Endothelial cell of umbilical vein (primary cell): ENCODE data around the gene CCDC184. TPM values are rescaled to one million over a fixed set of nuclear protein-coding genes. Genes with fewer than 3 reads are reported as not detected.
"Not testable (repeated sequence)": the region's sequence is repeated elsewhere in the genome, so short reads cannot be mapped to it uniquely, and the experiment has no call there.

Source experiments
- BruUV-seq: library from RNA; stranded (reverse); fragments of 400-500 nt; replicated peaks from 2 replicates; lab custom pipeline; 2021; lab: Mats Ljungman, UMichigan
- CTCF ChIA-PET: fragments of 300-600, 350-600 bp; sonication (Branson Sonifier 250); formaldehyde crosslinking; loops from one replicate; lab custom pipeline; 2021; ENCODE audit warnings: antibody characterized with exemption, inconsistent platforms; lab: Charles Lee
- POLR2A ChIA-PET: fragments of 300-600, 350-600 bp; sonication (Branson Sonifier 250); formaldehyde crosslinking; loops from one replicate; lab custom pipeline; 2021; ENCODE audit warnings: antibody characterized with exemption, inconsistent platforms; lab: Charles Lee
- DNase-seq: peaks from one replicate; pipeline ENCODE4 v3.0.0-alpha.2; 2011; ENCODE audit warnings: low read depth, low spot score
- FAIRE-seq: peaks from 2 replicates; lab custom pipeline; 2011; peaks lifted over from hg19 to GRCh38; lab: Jason Lieb, UNC
- H2AFZ ChIP-seq: 2 replicates; pipeline ENCODE4 v1.6.0; 2012; ENCODE audit warnings: low read depth, low read length, control low read depth, inconsistent platforms
- H3K27ac ChIP-seq: 2 replicates; pipeline ENCODE4 v1.5.1; 2011; ENCODE audit warnings: low read depth, mild to moderate bottlenecking, control low read depth, low read length, moderate library complexity; ENCODE audit not compliant: insufficient read depth
- H3K27me3 ChIP-seq, 2 experiments: 2 replicates each; pipeline versions ENCODE4 v1.6.0 to v1.6.1; 2011; ENCODE audit warnings: low read length in 2 of 2, mixed read lengths in 1 of 2; ENCODE audit not compliant: control insufficient read depth in 2 of 2, insufficient read depth in 2 of 2
- H3K36me3 ChIP-seq, 2 experiments: 2 replicates in 1 of 2; 3 replicates in 1 of 2; pipeline ENCODE4 v1.5.1; 2011; ENCODE audit warnings: low read length in 2 of 2, mild to moderate bottlenecking in 1 of 2, moderate library complexity in 1 of 2; ENCODE audit not compliant: control insufficient read depth in 2 of 2, insufficient read depth in 2 of 2; ENCODE audit errors: extremely low read depth in 1 of 2
- H3K4me1 ChIP-seq: 3 replicates; pipeline ENCODE4 v1.5.1; 2011; ENCODE audit warnings: mild to moderate bottlenecking, low read length; ENCODE audit not compliant: control insufficient read depth, insufficient read depth; ENCODE audit errors: extremely low read depth
- H3K4me2 ChIP-seq: 2 replicates; pipeline ENCODE4 v1.6.1; 2011; ENCODE audit warnings: low read length, control low read depth, mixed read lengths; ENCODE audit not compliant: insufficient read depth
- H3K4me3 ChIP-seq, 3 experiments: fragments of 200-600 bp in 1 of 3; sonication (generic), shearing (Covaris generic) in 1 of 3; replicated peaks in 1 of 3; 2 replicates each; pipeline ENCODE4 v1.5.1; 2011 to 2016; ENCODE audit warnings: control low read depth in 3 of 3, low read length in 3 of 3, mild to moderate bottlenecking in 2 of 3, inconsistent platforms in 1 of 3, low read depth in 1 of 3, moderate library complexity in 1 of 3; ENCODE audit not compliant: insufficient read depth in 1 of 3
- H3K79me2 ChIP-seq: 2 replicates; pipeline ENCODE4 v1.6.0; 2012; ENCODE audit warnings: low read length, inconsistent platforms; ENCODE audit not compliant: control insufficient read depth, insufficient read depth
- H3K9ac ChIP-seq: replicated peaks from 2 replicates; pipeline ENCODE3; 2011; ENCODE audit warnings: low read length, control low read depth; ENCODE audit not compliant: insufficient read depth; ENCODE audit errors: extremely low read depth
- H3K9me1 ChIP-seq: replicated peaks from 3 replicates; pipeline ENCODE4 v1.6.0; 2011; ENCODE audit warnings: mild to moderate bottlenecking, low read length; ENCODE audit not compliant: control insufficient read depth, insufficient read depth; ENCODE audit errors: extremely low read depth
- H3K9me3 ChIP-seq: replicated peaks from 2 replicates; pipeline ENCODE4 v1.5.1; 2012; ENCODE audit warnings: low read length, inconsistent platforms; ENCODE audit not compliant: control insufficient read depth, insufficient read depth
- H4K20me1 ChIP-seq: replicated peaks from 2 replicates; pipeline ENCODE3; 2011; ENCODE audit warnings: mild to moderate bottlenecking, low read length; ENCODE audit not compliant: control insufficient read depth, insufficient read depth; ENCODE audit errors: extremely low read depth
- EZH2 ChIP-seq: IDR thresholded peaks from 2 replicates; pipeline ENCODE4 v1.6.1; 2012; ENCODE audit warnings: borderline replicate concordance, low read depth, mild to moderate bottlenecking, moderate library complexity, low read length, inconsistent platforms; ENCODE audit not compliant: severe bottlenecking
- FOS ChIP-seq: IDR thresholded peaks from 2 replicates; pipeline ENCODE4 v1.6.1; 2011; ENCODE audit warnings: mild to moderate bottlenecking, low read length, moderate library complexity, borderline replicate concordance; ENCODE audit not compliant: insufficient read depth
- GATA2 ChIP-seq: IDR thresholded peaks from 2 replicates; pipeline ENCODE4 v1.7.0; 2011; ENCODE audit warnings: low read depth, mild to moderate bottlenecking, moderate library complexity, mixed read lengths, low read length; ENCODE audit not compliant: insufficient read length, insufficient read depth
- JUN ChIP-seq: IDR thresholded peaks from 2 replicates; pipeline ENCODE4 v1.6.1; 2011; ENCODE audit warnings: borderline replicate concordance, low read depth; ENCODE audit not compliant: insufficient read length, insufficient read depth
- MYC ChIP-seq: IDR thresholded peaks from one replicate; pipeline ENCODE4 v1.6.1; 2011; ENCODE audit warnings: mild to moderate bottlenecking, low read depth, low read length
- POLR2A ChIP-seq: IDR thresholded peaks from 2 replicates; pipeline ENCODE4 v1.6.1; 2012; ENCODE audit warnings: low read depth, mild to moderate bottlenecking, control low read depth, low read length
- POLR2AphosphoS5 ChIP-seq: IDR thresholded peaks from 2 replicates; pipeline ENCODE4 v1.6.1; 2012; ENCODE audit warnings: low read depth, mild to moderate bottlenecking, control low read depth, low read length, moderate library complexity; ENCODE audit not compliant: insufficient read depth
- dilution Hi-C: fragments of 300-500 bp; cut with MboI; formaldehyde crosslinking; loops from one replicate; pipeline ENCODE4 v1.15.0; 2019; ENCODE audit warnings: low sequenced_read_pairs; ENCODE audit not compliant: extremely low pct_ligation_motif_present
- intact Hi-C: fragments of 100-400 bp; cut with micrococcal nuclease; formaldehyde crosslinking; loops from one replicate; pipeline ENCODE4 v1.10.0; 2022
- polyA plus RNA-seq, 4 experiments: library from polyadenylated mRNA; depleted of rRNA in 3 of 4; stranded (reverse) in 3 of 4; unstranded in 1 of 4; fragments of >200 nt; gene quantifications; 2 replicates each; pipeline versions ENCODE4 v1.2.1 to v1.2.3, GENCODE V29; 2011 to 2012; ENCODE audit warnings: missing spikeins in 1 of 4
- total RNA-seq: library from RNA; stranded (reverse); gene quantifications from 2 replicates; pipeline ENCODE4 v1.2.3, GENCODE V29; 2021
- TF ChIP-seq, protein P1 (sequence below): IDR thresholded peaks from 2 replicates; pipeline ENCODE4 v1.6.1; 2011; ENCODE audit not compliant: insufficient read depth, insufficient read length
- TF ChIP-seq, protein P2 (sequence below), 2 donors: IDR thresholded peaks; 1 replicate in 1 of 2; 2 replicates in 1 of 2; pipeline ENCODE4 v1.5.1; 2011; ENCODE audit warnings: low read length in 2 of 2, mild to moderate bottlenecking in 2 of 2, moderate library complexity in 2 of 2, control low read depth in 1 of 2, inconsistent platforms in 1 of 2, low read depth in 1 of 2; ENCODE audit not compliant: insufficient read depth in 1 of 2; ENCODE audit errors: extremely low read depth in 1 of 2

Gene CCDC184
- total and polyA plus RNA-seq, 2 donors (not counting 3 experiments of a cell fraction or from before 2014, with no cell fraction given) = 0.18 to 0.39 TPM

GRCh38 chr12:48221645-48222044, 38.2 kb downstream of the CCDC184 start:
- Histone ChIP-seq H3K9me1 (no peaks in the 10 kb centered on the region), H3K4me3 (no peak overlapping the region), H3K4me2 (no peak overlapping the region), H3K27me3 (peaks cover 10 to 16% of the 10 kb centered on the region in 2 experiments), H3K9me3 (no peaks in the 10 kb centered on the region), H4K20me1 (no peaks in the 10 kb centered on the region), H3K27ac (no peak overlapping the region), H3K79me2 (no peaks in the 10 kb centered on the region), H2AFZ (no peak overlapping the region), H3K9ac (no peak overlapping the region), H3K4me1 (no peaks in the 10 kb centered on the region), H3K36me3 (no peaks in the 10 kb centered on the region)
- dilution Hi-C loops (no loop called here), intact Hi-C loops (no loop called here)
- FAIRE-seq (no peak), DNase-seq (no peak)
- ChIA-PET CTCF (interaction anchor here (1.1 to 1.5 kb wide), 2 partner anchors 11 to 396 kb away, joined by 3 to 5 read pairs; no protein-coding TSS in a partner anchor), POLR2A (interaction anchor here (0.7 kb wide), 1 partner anchor 24 kb away, joined by 3 read pairs; no protein-coding TSS in a partner anchor)
- TF ChIP-seq, protein P1, sequence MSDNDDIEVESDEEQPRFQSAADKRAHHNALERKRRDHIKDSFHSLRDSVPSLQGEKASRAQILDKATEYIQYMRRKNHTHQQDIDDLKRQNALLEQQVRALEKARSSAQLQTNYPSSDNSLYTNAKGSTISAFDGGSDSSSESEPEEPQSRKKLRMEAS = no peak
- TF ChIP-seq GATA2 = no peak
- TF ChIP-seq, protein P2, sequence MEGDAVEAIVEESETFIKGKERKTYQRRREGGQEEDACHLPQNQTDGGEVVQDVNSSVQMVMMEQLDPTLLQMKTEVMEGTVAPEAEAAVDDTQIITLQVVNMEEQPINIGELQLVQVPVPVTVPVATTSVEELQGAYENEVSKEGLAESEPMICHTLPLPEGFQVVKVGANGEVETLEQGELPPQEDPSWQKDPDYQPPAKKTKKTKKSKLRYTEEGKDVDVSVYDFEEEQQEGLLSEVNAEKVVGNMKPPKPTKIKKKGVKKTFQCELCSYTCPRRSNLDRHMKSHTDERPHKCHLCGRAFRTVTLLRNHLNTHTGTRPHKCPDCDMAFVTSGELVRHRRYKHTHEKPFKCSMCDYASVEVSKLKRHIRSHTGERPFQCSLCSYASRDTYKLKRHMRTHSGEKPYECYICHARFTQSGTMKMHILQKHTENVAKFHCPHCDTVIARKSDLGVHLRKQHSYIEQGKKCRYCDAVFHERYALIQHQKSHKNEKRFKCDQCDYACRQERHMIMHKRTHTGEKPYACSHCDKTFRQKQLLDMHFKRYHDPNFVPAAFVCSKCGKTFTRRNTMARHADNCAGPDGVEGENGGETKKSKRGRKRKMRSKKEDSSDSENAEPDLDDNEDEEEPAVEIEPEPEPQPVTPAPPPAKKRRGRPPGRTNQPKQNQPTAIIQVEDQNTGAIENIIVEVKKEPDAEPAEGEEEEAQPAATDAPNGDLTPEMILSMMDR (IDR thresholded peaks at IDR 0.05; ENCODE audit: extremely low read depth in 1 of 2, insufficient read depth in 1 of 2, low read depth in 1 of 2, low read length in 2 of 2) = no peak
- no peak for TF ChIP-seq POLR2AphosphoS5
- no peak for TF ChIP-seq POLR2A
- no peak for TF ChIP-seq FOS
- TF ChIP-seq MYC = no peak
- TF ChIP-seq JUN = no peak
- TF ChIP-seq EZH2 = no peak
- no TSS peak for BruUV-seq

DNA sequence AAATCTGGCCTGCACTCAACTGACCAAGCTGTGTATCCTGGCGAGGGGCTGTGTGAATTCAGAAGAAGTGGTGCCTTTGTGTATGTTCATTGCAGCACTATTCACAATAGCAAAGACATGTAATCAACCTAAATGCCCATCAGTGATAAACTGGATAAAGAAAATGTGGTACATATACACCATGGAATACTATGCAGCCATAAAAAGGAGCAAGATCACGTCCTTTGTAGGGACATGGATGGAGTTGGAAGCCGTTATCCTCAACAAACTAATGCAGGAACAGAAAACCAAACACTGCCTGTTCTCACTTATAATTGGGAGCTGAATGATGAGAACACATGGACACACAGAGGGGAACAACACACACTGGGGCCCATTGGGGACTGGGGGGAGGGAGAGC, 41.1 kb downstream of the CCDC184 start:
- H3K36me3 ChIP-seq, DNase-seq, H3K79me2 ChIP-seq, H3K27ac ChIP-seq, H3K4me1 ChIP-seq, BruUV-seq, POLR2A ChIA-PET, H3K9me3 ChIP-seq, FAIRE-seq, H4K20me1 ChIP-seq, CTCF ChIA-PET, H2AFZ ChIP-seq, H3K4me2 ChIP-seq, H3K4me3 ChIP-seq, intact Hi-C loops, dilution Hi-C loops, H3K9ac ChIP-seq, H3K27me3 ChIP-seq, H3K9me1 ChIP-seq: not testable (repeated sequence)
